GM21360 (cell line): ENCODE results near the gene ZSCAN20.
"Not testable (repeated sequence)": the region's sequence is repeated elsewhere in the genome, so short reads cannot be mapped to it uniquely, and the experiment has no call there.

Experiments
- ATAC-seq: cut with Tn5 transposase; IDR thresholded peaks from one replicate; pipeline ENCODE4 v1.9.1; 2021; ENCODE audit warnings: mild to moderate bottlenecking, moderate library complexity; ENCODE audit not compliant: unreplicated experiment

The ZSCAN20 gene

GRCh38 chr1:33473900-33474299, 1.5 kb downstream of the ZSCAN20 start:
- ATAC-seq = no peak

- no peak for ATAC-seq
Measured at GRCh38 chr1:33477451-33477850, 5.0 kb downstream of the ZSCAN20 start.

- ATAC-seq = no peak
Measured at GRCh38 chr1:33482412-33482811, 10.0 kb downstream of the ZSCAN20 start.

- ATAC-seq = no peak
Measured at GRCh38 chr1:33488624-33489023, 16.2 kb downstream of the ZSCAN20 start.

- ATAC-seq = no peak
Measured at GRCh38 chr1:33494929-33495328, 22.5 kb downstream of the ZSCAN20 start.

GRCh38 chr1:33497410-33497809, 25.0 kb downstream of the ZSCAN20 start:
- ATAC-seq = no peak

GRCh38 chr1:33500547-33500946, 28.1 kb downstream of the ZSCAN20 start:
- no peak for ATAC-seq

GRCh38 chr1:33501309-33501708, 28.9 kb downstream of the ZSCAN20 start:
- ATAC-seq = no peak

- ATAC-seq = no peak
Measured at GRCh38 chr1:33501774-33502173, 29.3 kb downstream of the ZSCAN20 start.

GRCh38 chr1:33502726-33503125, 30.3 kb downstream of the ZSCAN20 start:
- no peak for ATAC-seq

- no peak for ATAC-seq
Measured at GRCh38 chr1:33503506-33503905, 31.1 kb downstream of the ZSCAN20 start.

- ATAC-seq = no peak
Measured at GRCh38 chr1:33507661-33508060, 35.2 kb downstream of the ZSCAN20 start.

GRCh38 chr1:33508151-33508550, 35.7 kb downstream of the ZSCAN20 start:
- ATAC-seq = no peak

GRCh38 chr1:33509276-33509675, 36.8 kb downstream of the ZSCAN20 start:
- not testable (repeated sequence) for ATAC-seq

- no peak for ATAC-seq
Measured at GRCh38 chr1:33512226-33513011, 40.0 kb downstream of the ZSCAN20 start.

GRCh38 chr1:33515112-33515511, 42.7 kb downstream of the ZSCAN20 start:
- ATAC-seq = no peak

GRCh38 chr1:33515607-33516006, 43.2 kb downstream of the ZSCAN20 start:
- ATAC-seq = no peak

- no peak for ATAC-seq
Measured at GRCh38 chr1:33516428-33516827, 44.0 kb downstream of the ZSCAN20 start.

GRCh38 chr1:33516891-33517567, 44.6 kb downstream of the ZSCAN20 start:
- no peak for ATAC-seq

- no peak for ATAC-seq
Measured at GRCh38 chr1:33517596-33518250, 45.3 kb downstream of the ZSCAN20 start.

GRCh38 chr1:33519240-33519884, 46.9 kb downstream of the ZSCAN20 start:
- no peak for ATAC-seq
